DND-41 (cell line): ENCODE data around the gene MYOD1.

ENCODE experiments used
- ATAC-seq: fragments of 200-7000 bp; cut with Tn5 transposase; 3 replicates; pipeline ENCODE4 v1.9.1; 2021; ENCODE audit warnings: low read depth; ENCODE audit not compliant: insufficient read depth
- DNase-seq: peaks from one replicate; pipeline ENCODE4 v3.0.0-alpha.2; 2020
- H2AFZ ChIP-seq: 2 replicates; pipeline ENCODE4 v1.6.0; 2012; ENCODE audit warnings: low read depth, low read length
- H3K27ac ChIP-seq: 2 replicates; pipeline ENCODE4 v1.5.1; 2012; ENCODE audit warnings: low read length, inconsistent platforms
- H3K27me3 ChIP-seq: fragments of 200-600 bp; sonication (generic); 2 replicates; pipeline ENCODE4 v1.6.0; 2012; ENCODE audit warnings: low read length, mild to moderate bottlenecking, inconsistent platforms; ENCODE audit not compliant: insufficient read depth, poor library complexity
- H3K36me3 ChIP-seq: 2 replicates; pipeline ENCODE4 v1.5.1; 2012; ENCODE audit warnings: low read length, inconsistent platforms; ENCODE audit not compliant: insufficient read depth
- H3K4me1 ChIP-seq: 2 replicates; pipeline ENCODE4 v1.5.1; 2012; ENCODE audit warnings: mild to moderate bottlenecking, low read length; ENCODE audit not compliant: insufficient read depth
- H3K4me2 ChIP-seq: 2 replicates; pipeline ENCODE4 v1.6.0; 2012; ENCODE audit warnings: mild to moderate bottlenecking, moderate library complexity, low read length, inconsistent platforms; ENCODE audit not compliant: insufficient read depth
- H3K4me3 ChIP-seq, 2 experiments: fragments of 200-600 bp in 1 of 2; shearing (Covaris generic) in 1 of 2; 2 replicates each; pipeline ENCODE4 v1.5.1; 2012 to 2016; ENCODE audit warnings: inconsistent platforms in 2 of 2, low read length in 2 of 2, mild to moderate bottlenecking in 2 of 2, low read depth in 1 of 2, moderate library complexity in 1 of 2
- H3K79me2 ChIP-seq: 2 replicates; pipeline ENCODE4 v1.6.0; 2012; ENCODE audit warnings: low read length, inconsistent platforms; ENCODE audit not compliant: insufficient read depth
- H3K9ac ChIP-seq: 2 replicates; pipeline ENCODE4 v1.6.0; 2012; ENCODE audit warnings: low read depth, mild to moderate bottlenecking, inconsistent platforms, low read length, moderate library complexity
- H3K9me3 ChIP-seq: 2 replicates; pipeline ENCODE4 v1.5.1; 2012; ENCODE audit warnings: low read length, moderate library complexity, mild to moderate bottlenecking, inconsistent platforms; ENCODE audit not compliant: insufficient read depth, severe bottlenecking
- H4K20me1 ChIP-seq: 2 replicates; pipeline ENCODE4 v1.6.0; 2012; ENCODE audit warnings: low read length; ENCODE audit not compliant: insufficient read depth
- CTCF ChIP-seq: IDR thresholded peaks from 2 replicates; pipeline ENCODE4 v1.5.1; 2012; ENCODE audit warnings: borderline replicate concordance, low read length, moderate library complexity, mild to moderate bottlenecking; ENCODE audit not compliant: poor library complexity, severe bottlenecking; ENCODE audit errors: extremely low read depth
- EZH2 ChIP-seq: IDR thresholded peaks from 3 replicates; pipeline ENCODE4 v1.6.1; 2012; ENCODE audit warnings: borderline replicate concordance, low read depth, mild to moderate bottlenecking, moderate library complexity, low read length, inconsistent platforms; ENCODE audit not compliant: severe bottlenecking

MYOD1 gene

DNA sequence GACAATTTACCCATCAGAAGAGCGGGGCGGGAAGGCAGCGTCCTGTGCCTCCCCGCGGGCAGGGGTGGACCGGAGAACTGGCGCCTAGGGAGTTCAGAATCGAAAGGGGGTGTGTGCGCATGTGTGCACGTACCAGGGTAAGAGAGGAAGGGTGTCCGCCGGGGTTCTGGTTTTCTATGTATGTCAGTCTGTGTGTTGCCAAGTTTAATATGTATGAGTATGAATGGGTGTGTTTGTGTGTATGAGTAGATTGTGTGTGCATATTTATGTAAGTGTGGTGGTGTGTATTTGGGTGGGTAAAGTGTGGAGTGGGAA is 17.2 kb downstream of the MYOD1 start:
- Histone ChIP-seq H3K4me2 (no peak overlapping the region), H3K27ac (no peak overlapping the region), H2AFZ (no peak overlapping the region), H3K36me3 (no peaks in the 10 kb centered on the region), H4K20me1 (no peaks in the 10 kb centered on the region), H3K9ac (no peak overlapping the region), H3K4me3 (no peak overlapping the region), H3K27me3 (no peaks in the 10 kb centered on the region), H3K9me3 (no peaks in the 10 kb centered on the region), H3K4me1 (no peaks in the 10 kb centered on the region), H3K79me2 (no peaks in the 10 kb centered on the region)
- DNase-seq (no peak), ATAC-seq (no peak)
- TF ChIP-seq EZH2 (no peak), CTCF (no peak)

DNA sequence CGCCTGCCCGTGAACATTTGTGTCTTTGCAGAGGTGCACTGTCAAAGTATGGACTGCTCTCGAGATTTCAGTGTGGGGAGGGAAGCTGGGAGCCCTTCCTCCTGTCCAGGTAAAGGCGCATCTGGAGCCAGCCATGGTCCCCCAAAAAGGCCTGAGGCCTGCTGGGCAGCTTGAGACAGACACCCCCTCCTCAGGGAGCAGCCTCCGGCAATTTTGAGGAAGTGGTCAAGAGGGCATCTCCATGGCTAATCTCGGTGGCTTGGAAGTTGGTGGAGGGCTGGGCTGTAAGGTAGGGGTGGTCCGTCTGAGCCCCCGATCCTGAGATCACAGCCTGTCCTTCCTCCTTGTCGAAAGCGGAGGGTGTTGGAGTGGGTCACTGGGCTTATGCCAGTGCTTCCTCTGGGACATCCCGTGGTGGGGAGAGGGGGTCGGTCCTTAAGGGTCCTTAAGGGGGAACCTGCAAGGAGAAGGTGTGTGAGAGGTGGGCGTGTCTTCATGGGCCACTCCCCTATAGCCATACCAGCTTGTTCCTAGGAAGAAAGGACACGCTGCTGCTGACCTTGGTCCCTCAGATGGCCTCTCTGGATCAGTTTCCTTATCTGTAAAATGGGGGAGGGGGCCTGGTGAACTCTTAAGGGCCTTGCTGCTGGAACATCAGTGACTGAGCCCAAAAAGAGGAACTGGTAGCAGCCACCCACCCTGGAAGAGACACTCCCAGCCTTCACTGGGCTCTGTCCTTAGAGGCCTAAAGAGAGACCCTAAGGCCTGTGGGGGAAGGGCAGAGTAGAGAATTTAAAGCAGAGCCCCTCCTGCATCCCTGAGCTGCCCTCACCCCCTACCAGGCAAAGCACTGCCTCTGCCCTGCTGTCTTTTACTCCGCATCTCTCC is 17.8 kb downstream of the MYOD1 start:
- Histone ChIP-seq H3K27me3 (no peaks in the 10 kb centered on the region), H4K20me1 (no peaks in the 10 kb centered on the region), H3K9ac (no peak overlapping the region), H3K4me3 (no peak overlapping the region), H3K9me3 (no peaks in the 10 kb centered on the region), H3K27ac (no peak overlapping the region), H2AFZ (no peak overlapping the region), H3K4me1 (no peaks in the 10 kb centered on the region), H3K79me2 (no peaks in the 10 kb centered on the region), H3K36me3 (no peaks in the 10 kb centered on the region), H3K4me2 (no peak overlapping the region)
- ATAC-seq (no peak), DNase-seq (no peak)
- no peak for TF ChIP-seq EZH2
- no peak for TF ChIP-seq CTCF

DNA sequence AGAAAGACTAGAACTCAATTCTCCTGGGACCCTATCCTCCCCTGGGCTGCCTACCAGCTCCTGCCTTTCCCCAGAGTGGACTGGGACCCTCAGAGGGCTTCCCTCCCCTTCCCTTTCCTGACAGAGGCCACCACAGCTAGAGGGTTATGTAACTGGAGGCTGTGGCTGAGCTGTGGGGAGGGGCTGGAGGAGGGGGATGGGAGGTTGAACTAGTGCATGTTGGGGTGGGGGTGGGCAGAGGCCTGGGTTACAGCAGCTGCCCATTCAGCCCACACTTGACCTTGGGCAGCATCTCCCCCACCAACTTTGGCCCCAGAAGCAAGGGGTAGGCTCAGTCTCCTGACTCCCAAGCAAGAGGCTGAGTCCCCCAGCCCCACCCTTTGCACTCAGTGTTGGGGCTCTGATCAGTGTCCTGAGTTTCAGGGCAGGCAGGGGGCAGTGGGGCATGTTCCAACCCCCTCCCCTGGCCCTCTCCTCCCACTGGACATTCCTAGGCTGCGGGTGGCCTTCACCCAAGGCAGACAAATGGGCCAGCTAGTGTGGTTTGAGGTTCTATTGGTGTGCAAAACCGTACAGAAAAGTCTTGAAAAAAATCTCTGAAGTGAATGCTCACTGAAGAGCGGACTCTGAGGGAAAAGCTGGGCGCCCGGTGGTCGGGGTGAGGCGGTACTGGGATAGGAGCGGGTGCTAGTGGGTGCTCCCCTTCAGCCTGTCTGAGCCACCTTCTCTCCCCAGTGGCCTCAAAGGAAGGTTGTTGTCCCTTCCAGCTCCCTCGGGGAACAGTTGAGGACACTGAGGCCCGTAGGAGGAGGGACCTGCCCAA is 19.0 kb downstream of the MYOD1 start:
- Histone ChIP-seq H3K27me3 (no peaks in the 10 kb centered on the region), H2AFZ (no peak overlapping the region), H3K9me3 (no peaks in the 10 kb centered on the region), H3K9ac (no peak overlapping the region), H3K4me3 (no peak overlapping the region), H3K79me2 (no peaks in the 10 kb centered on the region), H3K36me3 (no peaks in the 10 kb centered on the region), H3K4me2 (no peak overlapping the region), H4K20me1 (no peaks in the 10 kb centered on the region), H3K27ac (no peak overlapping the region), H3K4me1 (no peaks in the 10 kb centered on the region)
- no peak for DNase-seq
- TF ChIP-seq EZH2 (no peak), CTCF (no peak)
- no peak for ATAC-seq
